Measurements from ENCODE around the gene PCNX3. TPM values are rescaled to one million over a fixed set of nuclear protein-coding genes. Genes with fewer than 3 reads are reported as not detected.

Gene PCNX3
- polyA plus RNA-seq, 1 donor from 2014 or later = 7.8 TPM

DNA sequence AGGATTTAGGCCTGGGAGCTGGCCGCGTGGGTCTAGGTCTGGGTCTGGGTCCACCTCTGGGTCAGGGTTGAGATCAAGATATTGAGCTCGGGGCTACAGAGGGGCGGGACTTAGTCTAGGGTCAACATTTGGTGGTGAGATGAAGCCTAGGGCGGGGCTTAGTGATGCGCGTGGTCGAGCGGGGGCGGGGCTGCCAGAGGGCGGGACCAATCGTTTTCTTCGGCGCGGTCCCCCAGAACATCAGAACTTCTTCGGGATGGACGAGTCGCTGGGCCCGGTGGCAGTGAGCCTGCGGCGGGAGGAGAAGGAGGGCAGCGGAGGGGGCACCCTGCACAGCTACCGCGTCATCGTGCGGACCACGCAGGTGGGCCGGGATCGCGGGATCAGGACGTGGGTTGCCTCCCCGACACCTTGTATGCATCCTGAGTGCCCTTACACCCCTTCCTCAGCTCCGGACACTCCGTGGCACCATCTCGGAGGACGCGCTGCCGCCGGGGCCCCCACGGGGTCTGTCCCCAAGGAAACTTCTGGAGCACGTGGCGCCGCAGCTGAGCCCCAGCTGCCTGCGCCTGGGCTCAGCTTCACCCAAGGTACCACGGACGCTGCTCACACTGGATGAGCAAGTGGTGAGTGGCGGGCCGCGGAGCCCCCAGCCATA, 26.6 kb downstream of the PCNX3 start:
- Histone ChIP-seq H3K27ac (ENCODE audit: low read length) (no peak overlapping the region), H3K4me3 (ENCODE audit: low read length) (no peak overlapping the region), H2AFZ (ENCODE audit: low read depth, low read length) (no peak overlapping the region), H3K79me2 (replicated peaks; ENCODE audit: insufficient read depth, low read length) (no peaks in the 10 kb centered on the region), H3K4me2 (ENCODE audit: low read length) (no peak overlapping the region), H3K27me3 (ENCODE audit: insufficient read depth, low read depth, low read length) (peaks cover 4% of the 10 kb centered on the region), H3K9me3 (ENCODE audit: low read length) (no peaks in the 10 kb centered on the region), H3K9ac (ENCODE audit: low read length) (no peak overlapping the region), H3F3A (ENCODE audit: insufficient read depth, low read length, poor library complexity, severe bottlenecking) (no peaks in the 10 kb centered on the region), H3K36me3 (ENCODE audit: insufficient read depth, low read length) (no peaks in the 10 kb centered on the region), H3K9me2 (ENCODE audit: insufficient read depth, low read length) (no peaks in the 10 kb centered on the region), H4K20me1 (ENCODE audit: insufficient read depth) (no peaks in the 10 kb centered on the region)
- TF ChIP-seq RAD21 (conservative IDR thresholded peaks at IDR 0.05) = no peak
- TF ChIP-seq, protein P1, sequence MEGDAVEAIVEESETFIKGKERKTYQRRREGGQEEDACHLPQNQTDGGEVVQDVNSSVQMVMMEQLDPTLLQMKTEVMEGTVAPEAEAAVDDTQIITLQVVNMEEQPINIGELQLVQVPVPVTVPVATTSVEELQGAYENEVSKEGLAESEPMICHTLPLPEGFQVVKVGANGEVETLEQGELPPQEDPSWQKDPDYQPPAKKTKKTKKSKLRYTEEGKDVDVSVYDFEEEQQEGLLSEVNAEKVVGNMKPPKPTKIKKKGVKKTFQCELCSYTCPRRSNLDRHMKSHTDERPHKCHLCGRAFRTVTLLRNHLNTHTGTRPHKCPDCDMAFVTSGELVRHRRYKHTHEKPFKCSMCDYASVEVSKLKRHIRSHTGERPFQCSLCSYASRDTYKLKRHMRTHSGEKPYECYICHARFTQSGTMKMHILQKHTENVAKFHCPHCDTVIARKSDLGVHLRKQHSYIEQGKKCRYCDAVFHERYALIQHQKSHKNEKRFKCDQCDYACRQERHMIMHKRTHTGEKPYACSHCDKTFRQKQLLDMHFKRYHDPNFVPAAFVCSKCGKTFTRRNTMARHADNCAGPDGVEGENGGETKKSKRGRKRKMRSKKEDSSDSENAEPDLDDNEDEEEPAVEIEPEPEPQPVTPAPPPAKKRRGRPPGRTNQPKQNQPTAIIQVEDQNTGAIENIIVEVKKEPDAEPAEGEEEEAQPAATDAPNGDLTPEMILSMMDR (IDR thresholded peaks at IDR 0.05; ENCODE audit: poor library complexity, severe bottlenecking) = no peak
- no peak for TF ChIP-seq POLR2AphosphoS5 (IDR thresholded peaks at IDR 0.05)
- TF ChIP-seq, protein P2, sequence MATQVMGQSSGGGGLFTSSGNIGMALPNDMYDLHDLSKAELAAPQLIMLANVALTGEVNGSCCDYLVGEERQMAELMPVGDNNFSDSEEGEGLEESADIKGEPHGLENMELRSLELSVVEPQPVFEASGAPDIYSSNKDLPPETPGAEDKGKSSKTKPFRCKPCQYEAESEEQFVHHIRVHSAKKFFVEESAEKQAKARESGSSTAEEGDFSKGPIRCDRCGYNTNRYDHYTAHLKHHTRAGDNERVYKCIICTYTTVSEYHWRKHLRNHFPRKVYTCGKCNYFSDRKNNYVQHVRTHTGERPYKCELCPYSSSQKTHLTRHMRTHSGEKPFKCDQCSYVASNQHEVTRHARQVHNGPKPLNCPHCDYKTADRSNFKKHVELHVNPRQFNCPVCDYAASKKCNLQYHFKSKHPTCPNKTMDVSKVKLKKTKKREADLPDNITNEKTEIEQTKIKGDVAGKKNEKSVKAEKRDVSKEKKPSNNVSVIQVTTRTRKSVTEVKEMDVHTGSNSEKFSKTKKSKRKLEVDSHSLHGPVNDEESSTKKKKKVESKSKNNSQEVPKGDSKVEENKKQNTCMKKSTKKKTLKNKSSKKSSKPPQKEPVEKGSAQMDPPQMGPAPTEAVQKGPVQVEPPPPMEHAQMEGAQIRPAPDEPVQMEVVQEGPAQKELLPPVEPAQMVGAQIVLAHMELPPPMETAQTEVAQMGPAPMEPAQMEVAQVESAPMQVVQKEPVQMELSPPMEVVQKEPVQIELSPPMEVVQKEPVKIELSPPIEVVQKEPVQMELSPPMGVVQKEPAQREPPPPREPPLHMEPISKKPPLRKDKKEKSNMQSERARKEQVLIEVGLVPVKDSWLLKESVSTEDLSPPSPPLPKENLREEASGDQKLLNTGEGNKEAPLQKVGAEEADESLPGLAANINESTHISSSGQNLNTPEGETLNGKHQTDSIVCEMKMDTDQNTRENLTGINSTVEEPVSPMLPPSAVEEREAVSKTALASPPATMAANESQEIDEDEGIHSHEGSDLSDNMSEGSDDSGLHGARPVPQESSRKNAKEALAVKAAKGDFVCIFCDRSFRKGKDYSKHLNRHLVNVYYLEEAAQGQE (IDR thresholded peaks at IDR 0.05; ENCODE audit: borderline replicate concordance) = no peak
- no peak for TF ChIP-seq EP300 (conservative IDR thresholded peaks at IDR 0.05; ENCODE audit: poor library complexity, severe bottlenecking)
- no peak for TF ChIP-seq MXI1 (conservative IDR thresholded peaks at IDR 0.05; ENCODE audit: poor library complexity, severe bottlenecking)
- no peak for TF ChIP-seq EZH2 (IDR thresholded peaks at IDR 0.05; ENCODE audit: borderline replicate concordance, insufficient read depth, low read length, poor library complexity, severe bottlenecking)

DNA sequence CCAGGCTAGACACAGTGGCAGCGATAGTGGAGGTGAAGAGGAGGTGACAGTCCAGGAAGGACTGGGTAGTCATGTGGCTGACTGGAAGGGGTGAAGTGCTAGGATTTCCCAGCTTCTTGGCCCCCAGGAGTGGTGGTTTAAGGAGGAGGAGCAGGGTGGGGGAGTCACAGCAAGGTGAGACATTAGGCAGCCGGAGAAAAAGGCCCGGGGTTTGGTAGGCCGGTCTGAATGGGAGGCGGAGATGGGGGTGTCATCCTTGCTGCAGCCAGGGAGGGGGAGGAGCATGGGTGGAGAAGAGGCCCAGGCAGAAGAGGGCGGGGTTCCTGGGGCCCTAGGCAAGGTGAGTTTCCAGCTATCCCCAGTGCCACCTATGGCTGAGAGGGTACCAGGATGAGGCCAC, 28.4 kb downstream of the PCNX3 start:
- peaks cover 14% of the 10 kb centered on the region for H3K27me3 ChIP-seq (ENCODE audit: insufficient read depth, low read depth, low read length)
- no peaks in the 10 kb centered on the region for H3K79me2 ChIP-seq (replicated peaks; ENCODE audit: insufficient read depth, low read length)
- H2AFZ ChIP-seq (ENCODE audit: low read depth, low read length) = no peak overlapping the region
- H3K36me3 ChIP-seq (ENCODE audit: insufficient read depth, low read length) = no peaks in the 10 kb centered on the region
- no peak overlapping the region for H3K4me3 ChIP-seq (ENCODE audit: low read length)
- H3F3A ChIP-seq (ENCODE audit: insufficient read depth, low read length, poor library complexity, severe bottlenecking) = no peaks in the 10 kb centered on the region
- no peaks in the 10 kb centered on the region for H3K9me2 ChIP-seq (ENCODE audit: insufficient read depth, low read length)
- no peak overlapping the region for H3K27ac ChIP-seq (ENCODE audit: low read length)
- H4K20me1 ChIP-seq (ENCODE audit: insufficient read depth) = no peaks in the 10 kb centered on the region
- H3K4me2 ChIP-seq (ENCODE audit: low read length) = no peak overlapping the region
- H3K9ac ChIP-seq (ENCODE audit: low read length) = no peak overlapping the region
- no peaks in the 10 kb centered on the region for H3K9me3 ChIP-seq (ENCODE audit: low read length)
- TF ChIP-seq EZH2 (IDR thresholded peaks at IDR 0.05; ENCODE audit: borderline replicate concordance, insufficient read depth, low read length, poor library complexity, severe bottlenecking) = no peak

DNA sequence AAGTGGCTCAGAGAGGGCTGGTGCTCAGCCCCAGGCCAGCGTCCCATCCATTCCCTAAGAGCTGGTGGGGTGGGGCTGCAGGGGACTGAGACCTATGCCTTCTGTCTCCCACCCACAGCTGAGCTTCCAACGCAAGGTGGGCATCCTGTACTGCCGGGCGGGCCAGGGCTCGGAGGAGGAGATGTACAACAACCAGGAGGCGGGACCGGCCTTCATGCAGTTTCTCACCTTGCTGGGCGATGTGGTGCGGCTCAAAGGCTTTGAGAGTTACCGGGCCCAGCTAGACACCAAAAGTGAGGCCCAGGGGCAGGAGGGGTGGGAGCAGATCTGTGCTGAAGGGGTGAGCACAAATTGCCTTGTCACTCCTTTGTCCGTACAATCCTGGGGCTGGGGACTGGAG, 29.3 kb downstream of the PCNX3 start:
- Histone ChIP-seq H3K9ac (ENCODE audit: low read length) (no peak overlapping the region), H3K79me2 (replicated peaks; ENCODE audit: insufficient read depth, low read length) (no peaks in the 10 kb centered on the region), H3K27ac (ENCODE audit: low read length) (no peak overlapping the region), H3K9me2 (ENCODE audit: insufficient read depth, low read length) (no peaks in the 10 kb centered on the region), H3K4me2 (ENCODE audit: low read length) (no peak overlapping the region), H3K36me3 (ENCODE audit: insufficient read depth, low read length) (no peaks in the 10 kb centered on the region), H2AFZ (ENCODE audit: low read depth, low read length) (no peak overlapping the region), H3K9me3 (ENCODE audit: low read length) (no peaks in the 10 kb centered on the region), H3F3A (ENCODE audit: insufficient read depth, low read length, poor library complexity, severe bottlenecking) (no peaks in the 10 kb centered on the region), H3K27me3 (ENCODE audit: insufficient read depth, low read depth, low read length) (peaks cover 14% of the 10 kb centered on the region), H4K20me1 (ENCODE audit: insufficient read depth) (no peaks in the 10 kb centered on the region), H3K4me3 (ENCODE audit: low read length) (no peak overlapping the region)
- no peak for TF ChIP-seq RAD21 (conservative IDR thresholded peaks at IDR 0.05)
- TF ChIP-seq EP300 (conservative IDR thresholded peaks at IDR 0.05; ENCODE audit: poor library complexity, severe bottlenecking) = no peak
- no peak for TF ChIP-seq TAF1 (IDR thresholded peaks at IDR 0.05; ENCODE audit: low read depth)
- TF ChIP-seq EZH2 (IDR thresholded peaks at IDR 0.05; ENCODE audit: borderline replicate concordance, insufficient read depth, low read length, poor library complexity, severe bottlenecking) = no peak
- TF ChIP-seq POLR2AphosphoS5 (IDR thresholded peaks at IDR 0.05) = no peak
- TF ChIP-seq SMC3 (conservative IDR thresholded peaks at IDR 0.05; ENCODE audit: poor library complexity) = no peak
- TF ChIP-seq, protein P2 (IDR thresholded peaks at IDR 0.05; ENCODE audit: borderline replicate concordance) = no peak
- no peak for TF ChIP-seq MXI1 (conservative IDR thresholded peaks at IDR 0.05; ENCODE audit: poor library complexity, severe bottlenecking)
- TF ChIP-seq, protein P1 (IDR thresholded peaks at IDR 0.05; ENCODE audit: poor library complexity, severe bottlenecking) = no peak
